ENCODE results near the gene RBMS3.
"Not testable (repeated sequence)": the region's sequence is repeated elsewhere in the genome, so short reads cannot be mapped to it uniquely, and the experiment has no call there.

Gene RBMS3

DNA sequence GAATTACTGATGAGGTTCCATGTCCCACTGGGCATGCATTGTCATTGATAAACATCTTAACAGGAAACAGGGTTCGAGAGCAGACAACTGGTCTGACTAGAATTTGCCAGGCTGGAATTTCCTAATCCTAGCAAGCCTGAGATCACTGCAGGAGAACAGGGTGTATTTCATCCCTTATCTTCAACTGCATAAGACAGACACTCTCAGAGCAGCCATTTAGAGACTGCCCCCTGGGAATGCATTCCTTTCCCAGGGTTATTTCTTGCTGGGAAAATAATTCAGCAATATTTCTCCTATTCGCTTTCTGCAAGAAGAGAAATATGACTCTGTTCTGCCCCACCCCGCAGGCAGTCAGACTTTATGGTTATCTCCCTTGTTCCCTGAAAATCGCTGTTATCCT lies 113.1 kb downstream of the RBMS3 start:
- DNase-seq: not testable (repeated sequence)

DNA sequence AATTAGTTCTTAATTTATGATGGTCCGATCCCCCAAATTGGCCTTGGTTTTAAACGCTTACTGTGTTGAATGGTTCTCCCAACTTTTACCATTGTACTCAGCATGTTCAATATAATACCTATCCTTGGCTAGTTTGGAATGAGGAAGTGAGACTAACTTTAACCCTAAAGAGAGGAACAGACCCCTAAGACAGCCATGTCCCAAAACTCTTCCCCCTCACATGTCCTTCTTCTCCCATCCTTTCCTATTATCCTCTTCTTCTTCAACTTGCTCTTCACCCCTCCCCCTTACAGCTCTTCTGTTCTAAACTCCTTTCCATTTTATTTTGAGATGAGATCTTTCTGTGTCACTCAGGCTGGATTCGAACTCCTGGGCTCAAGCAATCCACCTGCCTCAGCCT lies 116.5 kb downstream of the RBMS3 start:
- DNase-seq: no peak

DNA sequence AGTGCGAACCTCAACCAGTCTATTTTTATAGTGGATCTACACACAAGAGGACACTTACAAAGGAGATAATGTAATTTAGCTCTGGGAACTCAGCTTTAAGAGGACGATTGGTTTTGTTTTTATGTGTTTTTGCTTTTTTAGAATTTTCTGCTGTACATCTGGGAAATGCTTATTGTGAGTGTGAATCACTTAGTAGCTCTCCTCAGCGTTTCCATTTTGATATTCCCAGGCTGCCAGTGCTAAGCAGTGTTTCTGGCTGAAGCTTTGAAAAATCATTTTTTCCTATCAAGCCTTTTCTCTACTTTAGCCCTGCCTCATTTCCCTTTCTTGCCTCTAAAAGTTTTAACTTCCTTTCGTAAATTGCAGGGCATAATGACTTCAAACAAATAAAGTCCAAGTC lies 117.9 kb downstream of the RBMS3 start:
- DNase-seq: no peak

DNA sequence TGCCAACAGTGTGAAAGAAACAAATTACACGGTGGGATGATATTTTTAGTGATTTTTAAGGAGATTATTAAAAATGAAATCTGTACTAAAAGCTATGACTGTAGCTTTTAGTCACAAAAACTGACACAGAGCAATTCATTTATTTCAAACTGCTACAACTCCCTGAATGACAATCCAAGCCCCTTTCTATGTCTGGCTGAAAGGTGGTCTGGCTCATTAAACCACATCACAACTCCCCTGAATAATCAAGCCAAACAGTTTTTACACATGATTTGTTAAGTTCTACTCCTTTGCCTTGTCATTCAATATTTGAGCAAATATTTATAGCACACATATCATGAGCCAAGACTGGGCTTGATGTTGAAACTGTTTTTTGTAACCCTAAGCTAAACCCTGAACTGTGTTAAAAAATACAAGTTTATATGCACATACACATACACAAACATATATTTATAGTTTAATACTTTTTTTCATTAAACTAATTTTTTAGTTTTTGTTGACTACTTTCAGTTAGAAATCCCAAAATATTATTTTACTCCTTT lies 125.5 kb downstream of the RBMS3 start:
- no peak for DNase-seq

DNA sequence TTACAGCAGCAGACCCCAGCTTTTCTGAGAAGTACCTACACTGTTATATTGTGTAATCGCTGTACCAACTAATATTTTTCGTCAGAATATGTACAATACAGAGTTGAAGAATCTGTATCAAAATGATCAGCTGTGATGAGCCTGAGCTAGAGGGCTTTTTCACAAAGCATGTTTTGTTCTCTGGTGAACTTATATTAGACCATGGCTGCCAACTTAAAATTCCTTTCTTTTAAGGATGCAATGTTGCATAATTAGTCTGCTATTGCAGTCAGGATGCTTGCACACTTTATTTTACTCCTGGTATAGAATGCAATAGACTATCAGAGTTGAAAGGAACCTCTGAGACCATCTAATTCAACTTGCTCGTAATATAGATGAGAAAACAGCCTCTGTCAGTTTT lies 127.8 kb downstream of the RBMS3 start:
- no peak for DNase-seq

DNA sequence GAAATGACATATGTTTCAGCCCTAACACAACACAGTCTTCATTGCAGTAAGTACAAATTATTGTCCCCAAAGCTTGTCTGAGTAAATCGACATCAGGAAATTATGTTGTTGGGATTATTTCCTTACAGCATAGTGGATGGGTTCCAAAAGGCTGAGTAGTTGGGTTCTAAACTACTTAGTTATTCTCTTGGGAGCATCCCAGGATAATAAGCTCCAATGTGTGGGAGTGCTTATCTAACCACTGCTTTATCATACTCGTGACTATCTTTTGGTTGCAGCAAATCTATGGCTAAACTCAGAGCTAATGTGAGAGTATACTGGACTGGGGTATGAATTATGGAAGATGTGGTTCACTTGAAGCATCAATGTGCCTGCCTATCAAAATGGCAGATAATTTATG lies 128.5 kb downstream of the RBMS3 start:
- no peak for DNase-seq

DNA sequence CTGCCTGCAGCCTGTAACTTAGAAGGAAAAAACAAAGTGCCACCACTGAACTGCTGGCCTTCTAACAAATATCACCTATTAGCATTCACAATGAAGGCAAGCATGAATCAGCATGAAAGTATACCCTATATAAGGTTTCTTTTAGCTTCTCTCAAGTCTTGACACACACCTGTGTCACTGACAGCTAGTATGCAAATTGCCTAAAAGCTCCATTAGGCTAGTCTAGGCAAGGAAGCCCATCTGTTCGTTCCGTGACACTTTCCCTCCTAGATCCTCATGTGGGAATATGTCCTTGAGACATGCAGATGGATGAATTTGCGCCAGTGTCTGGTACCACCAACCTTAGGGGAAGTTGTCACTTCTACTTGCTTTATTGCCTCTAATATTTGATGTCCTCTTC lies 129.3 kb downstream of the RBMS3 start:
- DNase-seq: no peak

DNA sequence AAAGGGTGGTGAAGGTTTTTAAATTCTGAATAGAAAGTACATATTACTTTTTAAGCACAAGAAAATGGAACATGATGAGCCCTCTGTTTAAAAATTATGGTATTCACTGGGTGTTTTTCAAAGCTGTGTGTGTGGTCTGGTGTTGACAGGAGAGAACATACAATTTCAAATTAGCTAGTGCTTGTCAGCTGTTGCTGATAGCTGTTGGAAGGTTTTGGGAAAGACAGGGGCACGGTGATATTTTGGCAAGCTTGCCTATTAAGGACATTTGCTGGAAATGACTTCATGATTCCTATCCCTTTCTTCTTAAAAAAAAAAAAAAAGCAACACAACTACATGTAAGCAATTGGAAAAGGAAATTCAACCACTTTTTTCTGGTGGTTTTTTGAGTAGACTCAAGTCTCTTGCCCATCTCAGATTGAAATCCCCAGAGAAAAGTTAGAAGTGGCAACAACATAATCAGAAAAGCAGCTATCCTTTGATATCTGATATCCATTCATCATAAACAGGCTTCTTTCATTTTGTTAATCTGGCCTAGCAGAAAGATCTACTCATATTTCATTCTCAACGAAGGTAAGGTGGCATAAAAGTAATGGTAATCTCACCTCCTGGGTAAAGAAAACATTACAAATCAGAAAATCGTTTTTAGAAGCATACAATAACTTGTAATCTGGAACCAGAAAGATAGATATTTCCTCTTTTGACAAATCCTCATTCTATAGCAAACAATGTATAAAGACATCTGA lies 130.0 kb downstream of the RBMS3 start:
- no peak for DNase-seq

DNA sequence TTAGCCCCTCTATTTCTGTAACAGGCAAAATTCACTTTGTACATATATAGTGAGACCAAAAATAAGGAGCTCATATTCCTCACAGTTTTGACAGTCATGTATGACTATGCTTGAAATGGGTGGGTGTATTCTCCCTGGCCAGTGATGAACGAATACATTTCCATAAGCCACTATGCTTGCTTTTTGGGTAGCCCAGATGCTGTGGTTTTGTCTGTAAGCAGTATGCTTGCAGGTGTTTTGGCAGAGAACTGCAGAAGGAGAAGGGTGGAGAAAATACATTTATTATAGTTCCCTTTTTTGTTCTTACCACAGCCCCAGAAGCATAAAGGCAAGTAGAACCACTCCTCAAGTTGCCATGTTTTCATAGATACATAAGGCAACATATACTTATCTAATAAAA lies 131.2 kb downstream of the RBMS3 start:
- no peak for DNase-seq

DNA sequence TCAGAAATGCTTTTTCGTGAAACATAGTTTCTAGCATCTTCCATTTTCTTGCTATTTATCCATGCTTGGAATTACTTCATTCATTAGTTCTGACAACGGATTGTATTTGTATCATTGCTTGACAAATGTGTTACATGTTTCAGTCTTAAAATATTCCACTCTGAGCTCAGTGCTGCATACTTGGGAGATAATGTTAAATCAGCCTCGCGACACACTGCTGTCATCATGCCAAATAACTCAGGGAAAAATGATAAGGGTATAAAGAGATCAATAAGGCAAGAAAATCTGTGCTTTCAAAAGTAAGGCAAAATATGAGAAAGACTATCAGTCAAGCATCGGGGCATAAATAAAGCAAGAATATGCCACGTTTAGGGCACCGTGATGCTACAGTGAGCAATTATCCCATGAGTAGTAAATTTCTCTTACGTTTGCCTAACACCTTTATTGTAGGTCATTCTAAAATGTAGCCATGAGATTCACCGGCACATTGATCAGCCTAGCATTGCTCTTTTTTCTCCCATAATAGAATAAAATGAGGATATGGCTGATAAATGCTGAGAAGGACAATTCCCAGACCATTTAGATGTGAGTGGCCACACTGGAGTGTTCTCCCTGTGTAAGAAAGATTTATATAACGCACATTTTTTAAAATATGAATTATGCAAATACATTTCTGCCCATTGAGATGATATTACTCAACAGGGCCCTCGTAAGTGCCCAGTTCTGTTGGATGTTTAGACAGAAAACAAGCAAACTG lies 133.8 kb downstream of the RBMS3 start:
- no peak for DNase-seq

DNA sequence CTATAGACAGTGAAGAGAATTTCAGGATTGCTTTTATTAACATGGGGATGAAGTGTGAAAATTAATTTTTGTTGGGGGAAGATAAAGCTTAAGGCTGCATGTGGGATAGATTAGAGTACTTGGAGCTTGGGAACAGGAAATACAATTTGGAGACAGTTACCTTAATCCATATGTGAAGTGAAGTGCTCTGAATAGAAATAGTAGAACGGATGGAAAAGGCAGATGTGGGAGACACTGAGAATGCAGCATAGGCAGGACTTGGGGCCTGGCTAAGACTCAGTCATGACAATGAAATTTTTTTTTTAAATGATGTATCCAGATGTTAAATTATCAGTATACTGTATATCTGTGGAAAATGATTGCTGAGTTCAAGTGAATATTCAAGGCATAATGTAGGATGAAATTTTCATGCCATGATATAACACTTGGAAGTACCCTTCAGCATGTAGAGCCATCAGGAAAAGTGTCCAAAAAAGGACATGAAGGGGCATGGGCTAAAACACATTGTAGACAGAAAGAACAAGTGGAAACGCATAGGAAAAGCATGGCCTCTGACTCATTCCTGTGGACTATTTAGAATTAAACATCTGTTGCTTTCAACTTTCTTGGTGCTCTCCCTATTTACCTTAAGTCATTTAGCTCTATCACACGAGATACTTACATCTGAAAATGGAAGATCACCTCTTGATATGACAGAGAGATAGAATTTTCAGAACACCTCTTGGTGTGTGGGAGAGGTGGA lies 134.8 kb downstream of the RBMS3 start:
- no peak for DNase-seq

DNA sequence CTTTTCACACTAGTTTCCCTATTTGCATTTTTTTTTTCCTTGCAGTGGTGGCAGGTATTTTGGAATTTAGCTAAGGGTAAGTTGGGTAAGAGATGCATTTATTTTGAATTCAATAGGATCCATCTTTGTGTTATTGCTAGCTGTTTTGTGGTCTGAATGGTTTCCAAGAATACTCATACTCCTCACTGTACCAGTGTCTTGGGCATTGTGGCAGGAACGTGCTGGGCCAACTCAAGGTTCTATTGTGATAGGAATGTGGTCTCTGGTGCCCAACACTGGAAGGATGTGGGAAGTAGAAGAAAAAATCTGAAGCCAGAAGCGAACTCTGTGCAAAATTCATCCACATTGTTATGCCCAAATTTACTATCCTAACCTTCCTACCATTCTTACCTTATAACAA lies 135.6 kb downstream of the RBMS3 start:
- no peak for DNase-seq

DNA sequence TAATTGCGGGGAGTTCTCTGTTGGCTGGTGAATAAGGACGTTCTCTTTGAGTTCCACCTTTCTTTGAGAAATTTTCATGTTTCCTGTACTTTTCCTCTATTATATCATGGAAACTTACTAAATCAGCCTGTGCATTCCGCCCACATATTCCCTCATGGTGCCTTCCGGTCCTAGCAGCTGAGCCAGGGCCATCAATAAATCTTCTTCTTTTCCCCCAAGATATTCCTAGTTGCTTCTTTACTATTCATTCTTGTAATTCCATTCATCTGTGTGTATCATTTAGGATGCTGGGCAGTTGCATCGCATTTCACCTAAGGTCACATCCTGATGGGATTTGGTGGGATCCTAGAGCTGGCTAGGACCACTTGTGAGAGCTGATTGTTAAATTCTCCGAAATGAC lies 139.2 kb downstream of the RBMS3 start:
- DNase-seq: no peak

DNA sequence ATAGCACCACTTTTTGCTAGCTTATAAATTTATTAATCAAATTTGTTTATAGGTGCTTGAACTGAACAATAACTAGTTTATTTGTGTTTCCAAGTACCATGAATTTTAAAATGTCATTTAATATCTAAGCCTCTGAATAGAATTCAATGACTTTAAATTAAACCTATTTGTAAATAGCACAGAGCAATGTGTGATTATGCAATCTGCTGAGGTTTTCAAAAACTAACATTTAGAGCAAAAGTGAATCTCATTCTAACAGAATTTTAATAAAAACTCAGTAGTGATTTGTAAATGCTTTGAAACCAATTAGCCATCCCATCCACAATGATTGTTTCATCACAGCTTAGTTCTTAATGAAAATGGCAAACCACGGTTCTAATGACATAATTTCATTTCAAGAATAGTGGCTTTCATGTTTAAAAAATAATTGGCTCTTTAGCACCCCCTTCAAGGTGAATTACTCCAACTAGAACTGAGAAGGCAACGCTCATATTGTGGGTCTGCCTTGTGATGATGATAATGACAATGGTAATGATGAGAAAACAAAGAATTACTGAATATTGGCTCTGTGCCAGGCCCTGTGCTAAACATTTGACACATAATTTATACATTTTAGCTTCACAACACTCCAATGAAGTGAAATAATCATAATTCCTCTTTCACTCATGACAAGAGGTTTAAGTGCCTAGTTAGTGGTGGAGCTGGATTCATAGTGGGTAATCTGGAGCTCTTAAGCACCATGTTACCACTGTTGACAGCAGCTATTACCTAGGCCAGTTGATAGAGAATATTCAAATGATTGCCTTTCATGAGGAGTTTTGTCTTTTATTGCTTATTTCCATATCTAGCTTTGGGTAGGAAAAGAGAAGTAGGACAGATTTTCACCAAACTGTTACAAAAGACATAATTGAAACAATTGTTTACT lies 145.7 kb downstream of the RBMS3 start:
- DNase-seq: no peak

DNA sequence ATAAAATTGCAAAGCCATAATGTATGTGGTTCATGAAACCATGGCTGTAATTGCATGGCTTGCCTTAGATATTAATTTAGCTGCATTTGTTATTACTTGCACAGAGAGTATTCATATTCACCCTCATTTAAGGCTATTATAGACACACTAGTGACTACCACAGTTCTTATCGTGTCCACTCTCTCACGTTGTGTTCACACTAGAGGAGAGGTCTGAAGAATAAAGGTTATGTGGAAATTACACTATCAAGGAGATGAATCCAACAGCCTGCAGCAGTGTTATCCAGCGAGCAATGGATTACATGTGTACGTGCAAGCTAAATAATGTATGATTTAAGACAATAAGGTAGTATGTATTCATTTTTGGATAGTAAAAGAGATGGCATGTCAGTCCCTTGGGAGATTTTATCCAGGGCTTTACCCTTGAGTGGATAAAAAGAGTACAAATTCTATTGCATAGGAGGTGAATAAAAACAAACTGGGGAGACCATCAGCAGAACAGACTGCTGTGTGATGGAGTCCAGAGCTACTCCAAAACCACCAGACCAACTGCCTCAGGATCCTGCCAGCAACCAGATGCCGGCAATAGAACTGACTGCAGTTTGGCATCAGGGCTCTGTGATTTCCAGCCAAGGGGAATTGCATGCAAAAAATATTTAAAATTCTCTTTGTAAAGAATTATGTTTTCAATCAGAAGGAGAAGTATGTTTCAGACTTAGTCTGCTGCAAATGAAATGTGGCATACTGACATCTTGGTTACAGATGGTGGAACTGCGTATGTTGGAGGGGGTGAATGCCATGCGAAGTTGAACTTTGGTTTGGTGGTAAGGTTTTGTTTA lies 146.6 kb downstream of the RBMS3 start:
- no peak for DNase-seq

DNA sequence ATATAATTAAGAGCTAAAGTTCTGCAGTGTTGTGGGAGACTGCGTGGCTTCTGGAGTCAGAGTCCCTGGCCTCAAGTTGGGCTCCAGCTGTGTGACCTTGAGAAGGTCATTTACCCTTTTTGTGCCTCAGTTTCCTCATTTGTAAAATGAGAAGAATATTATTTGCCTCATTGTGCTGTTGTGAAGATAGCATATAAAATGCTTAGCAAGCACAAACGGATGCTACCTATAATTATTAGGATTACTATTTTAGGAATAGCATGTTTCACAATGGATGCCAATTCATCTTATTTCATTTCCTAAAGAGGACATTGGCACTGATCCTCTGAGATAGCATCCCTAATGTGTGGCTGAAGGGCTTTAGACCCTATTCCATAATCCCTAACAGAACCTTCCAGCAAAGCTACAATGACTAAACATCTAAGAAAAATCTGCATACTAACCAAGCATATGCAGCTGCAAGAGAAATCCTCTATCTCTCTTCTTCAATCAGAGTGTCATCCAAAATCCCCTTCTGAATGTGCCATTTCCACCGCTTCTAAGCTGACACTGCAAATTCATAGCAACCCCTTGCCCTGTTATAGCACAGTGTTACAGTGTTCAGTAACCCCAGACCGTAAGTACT lies 148.3 kb downstream of the RBMS3 start:
- DNase-seq: no peak

DNA sequence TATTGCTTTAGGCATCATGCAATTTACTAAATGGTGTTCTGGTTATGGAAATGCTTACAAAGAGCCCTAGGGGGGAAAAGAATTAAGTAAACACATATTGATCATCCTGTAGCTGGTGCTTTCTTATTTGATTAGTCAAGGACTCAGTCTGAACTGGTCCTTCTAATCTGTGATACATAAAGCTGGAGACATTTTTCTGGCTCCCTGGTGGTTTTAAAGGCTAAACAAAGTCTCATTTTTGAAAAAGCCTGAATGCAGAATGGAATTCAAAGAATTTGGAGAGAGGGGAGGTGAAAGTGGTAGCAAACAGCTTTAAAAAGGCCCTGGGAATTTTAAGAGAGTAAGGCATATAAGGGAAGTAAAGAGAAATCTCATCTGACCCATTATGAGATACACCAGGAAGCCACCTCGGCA lies 149.7 kb downstream of the RBMS3 start:
- DNase-seq: no peak

DNA sequence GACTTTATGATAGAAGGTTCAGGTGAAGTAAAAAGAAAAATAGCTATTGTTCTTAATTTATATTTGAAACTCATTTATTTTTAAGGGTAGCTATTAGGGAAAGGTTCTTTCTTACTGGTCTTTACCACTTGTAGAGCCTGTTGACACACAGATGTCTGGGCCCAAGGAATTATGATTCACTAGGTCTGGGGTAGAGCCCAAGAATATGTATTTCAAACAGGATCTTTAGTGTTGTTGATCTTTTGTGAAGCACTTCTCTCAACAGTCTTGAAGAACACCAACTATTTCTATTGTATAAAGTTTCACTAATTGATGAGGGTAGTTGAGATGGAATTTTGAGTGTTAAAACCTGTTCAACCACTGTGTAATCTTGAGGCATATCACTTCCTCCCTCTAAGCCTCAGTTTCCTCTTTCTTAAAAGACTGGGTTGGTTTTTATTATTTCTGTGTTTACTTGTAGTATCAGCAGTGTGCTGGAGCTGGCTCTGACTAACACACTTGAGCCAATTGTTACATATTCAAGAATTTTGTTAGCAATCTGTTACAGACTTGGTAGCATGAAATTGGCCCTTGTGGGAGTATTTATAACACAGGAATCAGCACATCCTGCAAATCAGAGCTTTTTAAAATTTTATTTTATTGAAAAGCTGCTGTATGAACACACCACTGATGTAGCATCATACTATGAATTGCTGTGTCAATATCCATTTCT lies 155.9 kb downstream of the RBMS3 start:
- DNase-seq: no peak

DNA sequence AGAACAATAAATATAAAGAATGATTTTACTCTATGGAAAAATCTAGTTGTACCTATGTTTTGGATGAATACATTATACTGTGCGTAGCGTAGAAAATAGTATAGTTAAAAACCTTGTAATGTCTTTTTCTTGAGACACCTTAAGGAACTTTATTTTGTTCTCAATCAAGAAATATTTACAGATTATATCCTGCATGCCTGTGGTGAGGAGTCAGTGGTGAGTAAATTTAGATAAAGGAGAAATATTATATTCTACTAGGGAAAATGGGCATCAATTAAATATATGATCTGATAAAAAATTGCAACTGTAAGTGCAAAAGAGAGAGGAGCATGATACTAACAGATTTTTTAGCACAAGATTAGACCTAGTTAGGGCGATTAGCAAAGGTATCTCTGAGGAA lies 157.7 kb downstream of the RBMS3 start:
- no peak for DNase-seq
